IgD-negative memory B cell (primary cell): Measurements from ENCODE around the gene CTRB1. TPM values are rescaled to one million over a fixed set of nuclear protein-coding genes. Genes with fewer than 3 reads are reported as not detected.

Source experiments
- H3K27ac Mint-ChIP-seq, 3 donors: one replicate each; pipeline ENCODE4 v1.8.0; 2020 to 2022; ENCODE audit warnings: mild to moderate bottlenecking in 3 of 3, mixed read lengths in 3 of 3, moderate library complexity in 1 of 3
- H3K27me3 Mint-ChIP-seq: one replicate; pipeline ENCODE4 v1.8.0; 2021; ENCODE audit warnings: mixed read lengths
- H3K36me3 Mint-ChIP-seq: one replicate; pipeline ENCODE4 v1.8.0; 2020; ENCODE audit warnings: mild to moderate bottlenecking, mixed read lengths
- H3K4me1 Mint-ChIP-seq, 3 donors: one replicate each; pipeline ENCODE4 v1.8.0; 2020 to 2022; ENCODE audit warnings: mixed read lengths in 3 of 3, mild to moderate bottlenecking in 1 of 3
- H3K4me3 Mint-ChIP-seq, 4 donors: one replicate each; pipeline ENCODE4 v1.8.0; 2020 to 2022; ENCODE audit warnings: mild to moderate bottlenecking in 4 of 4, mixed read lengths in 4 of 4, moderate library complexity in 3 of 4
- H3K9me3 Mint-ChIP-seq, 3 donors: one replicate each; pipeline ENCODE4 v1.8.0; 2020 to 2021; ENCODE audit warnings: mixed read lengths in 3 of 3, mild to moderate bottlenecking in 1 of 3
- polyA plus RNA-seq: library from polyadenylated mRNA; unstranded; fragments of 300-500 nt; fragmentation: Illumina TruSeq; gene quantifications from one replicate; pipeline ENCODE4 v1.2.3, GENCODE V29; 2021

CTRB1 gene
- polyA plus RNA-seq, 1 donor from 2014 or later: not detected

DNA sequence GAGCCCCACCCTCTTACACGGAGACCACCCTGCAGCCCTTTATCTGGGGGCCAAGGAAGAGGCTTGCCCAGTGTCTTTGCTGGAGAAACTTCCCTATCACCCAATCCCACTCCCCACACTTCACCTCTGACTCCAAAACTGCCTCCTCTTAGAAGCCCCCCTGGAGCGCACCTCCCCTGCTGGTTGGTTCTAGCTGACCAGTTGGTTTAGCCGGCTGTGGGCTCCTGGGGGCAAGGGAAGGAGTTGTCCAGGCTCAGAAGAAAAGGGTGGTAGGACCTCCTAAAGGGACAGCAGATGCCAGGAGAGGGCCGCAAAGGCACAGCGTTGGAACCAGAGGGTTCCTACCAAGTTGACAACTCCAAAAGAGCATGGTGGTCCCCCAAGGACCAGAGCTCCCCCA lies 30.7 kb downstream of the CTRB1 start:
- no peaks in the 10 kb centered on the region for H3K36me3 Mint-ChIP-seq
- no peak overlapping the region for H3K27ac Mint-ChIP-seq
- H3K4me1 Mint-ChIP-seq: peaks cover 5 to 9% (median 8%) of the 10 kb centered on the region in 3 donors
- H3K27me3 Mint-ChIP-seq: peaks cover 44% of the 10 kb centered on the region
- peak overlapping the region in 1 of 4 donors; percentile 51 for H3K4me3 Mint-ChIP-seq
- H3K9me3 Mint-ChIP-seq: no peaks in the 10 kb centered on the region

DNA sequence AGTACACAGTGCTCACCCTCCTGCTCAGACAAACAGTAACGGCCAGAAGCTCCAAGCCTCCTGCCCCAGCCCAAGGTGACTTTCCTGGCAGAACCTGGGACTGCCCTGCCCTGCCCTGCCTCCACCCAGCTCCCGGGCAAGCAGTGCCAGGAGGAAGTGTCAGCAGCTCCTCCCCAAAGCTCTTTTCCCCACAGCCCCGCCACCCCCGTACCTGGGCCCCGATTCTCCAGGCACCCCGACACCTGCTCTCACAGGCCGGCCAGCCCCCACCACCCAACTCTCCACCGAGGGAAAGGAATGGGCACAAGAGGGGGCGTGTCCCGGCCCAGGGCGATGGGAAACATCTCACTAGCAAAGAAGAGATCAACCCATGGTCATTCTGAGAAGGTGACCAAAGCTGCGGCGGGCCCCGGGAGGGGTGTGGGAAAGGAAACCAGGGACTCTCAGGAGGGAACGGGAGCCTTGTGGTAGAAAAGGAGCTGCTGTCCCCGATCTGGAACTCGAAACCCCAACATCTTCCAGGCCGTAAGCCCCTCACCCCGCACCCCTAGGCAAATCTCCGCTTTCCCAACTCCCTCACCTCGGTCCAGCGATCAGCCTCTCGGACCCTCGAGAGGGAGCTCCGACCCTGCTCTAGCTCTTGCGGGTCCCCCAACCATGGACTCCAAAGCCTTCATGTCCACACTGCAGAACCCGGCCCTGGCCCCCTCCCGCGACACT lies 31.5 kb downstream of the CTRB1 start:
- Mint-ChIP-seq H3K27ac (peak overlapping the region in 1 of 3 donors; percentile 53), H3K4me1 (peaks cover 0 to 4% (median 4%) of the 10 kb centered on the region in 3 donors), H3K4me3 (peak overlapping the region in 3 of 4 donors; percentile 28 to 82 (median 63)), H3K9me3 (no peaks in the 10 kb centered on the region), H3K36me3 (no peaks in the 10 kb centered on the region), H3K27me3 (peaks cover 48% of the 10 kb centered on the region)

DNA sequence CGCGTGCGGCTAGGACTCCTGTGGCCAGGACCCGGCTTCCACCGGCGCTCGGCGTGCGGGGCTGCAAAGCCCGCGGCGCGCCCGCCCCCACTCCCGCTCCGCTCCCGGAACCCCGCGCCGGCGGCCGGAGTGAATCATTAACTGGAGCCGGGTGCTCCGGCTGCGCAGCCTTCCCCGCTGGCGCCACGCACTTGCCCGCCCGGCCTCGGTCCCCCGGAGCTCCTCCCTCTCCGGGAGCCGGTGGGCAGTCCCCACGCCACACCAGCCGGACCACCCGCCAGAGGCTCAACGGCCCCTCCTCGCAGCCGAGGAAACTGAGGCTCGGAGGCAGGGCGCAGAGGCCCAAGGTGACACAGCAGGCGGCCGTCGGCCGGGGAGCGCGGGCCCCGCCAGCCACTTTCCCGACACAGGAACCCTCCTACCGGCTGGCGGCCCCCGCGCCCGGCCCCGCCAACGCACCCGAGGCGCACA lies 32.1 kb downstream of the CTRB1 start:
- H3K4me1 Mint-ChIP-seq: peaks cover 0 to 4% (median 3%) of the 10 kb centered on the region in 3 donors
- H3K4me3 Mint-ChIP-seq: no peak overlapping the region
- no peaks in the 10 kb centered on the region for H3K9me3 Mint-ChIP-seq
- H3K36me3 Mint-ChIP-seq: no peaks in the 10 kb centered on the region
- H3K27me3 Mint-ChIP-seq: peaks cover 54% of the 10 kb centered on the region
- no peak overlapping the region for H3K27ac Mint-ChIP-seq

DNA sequence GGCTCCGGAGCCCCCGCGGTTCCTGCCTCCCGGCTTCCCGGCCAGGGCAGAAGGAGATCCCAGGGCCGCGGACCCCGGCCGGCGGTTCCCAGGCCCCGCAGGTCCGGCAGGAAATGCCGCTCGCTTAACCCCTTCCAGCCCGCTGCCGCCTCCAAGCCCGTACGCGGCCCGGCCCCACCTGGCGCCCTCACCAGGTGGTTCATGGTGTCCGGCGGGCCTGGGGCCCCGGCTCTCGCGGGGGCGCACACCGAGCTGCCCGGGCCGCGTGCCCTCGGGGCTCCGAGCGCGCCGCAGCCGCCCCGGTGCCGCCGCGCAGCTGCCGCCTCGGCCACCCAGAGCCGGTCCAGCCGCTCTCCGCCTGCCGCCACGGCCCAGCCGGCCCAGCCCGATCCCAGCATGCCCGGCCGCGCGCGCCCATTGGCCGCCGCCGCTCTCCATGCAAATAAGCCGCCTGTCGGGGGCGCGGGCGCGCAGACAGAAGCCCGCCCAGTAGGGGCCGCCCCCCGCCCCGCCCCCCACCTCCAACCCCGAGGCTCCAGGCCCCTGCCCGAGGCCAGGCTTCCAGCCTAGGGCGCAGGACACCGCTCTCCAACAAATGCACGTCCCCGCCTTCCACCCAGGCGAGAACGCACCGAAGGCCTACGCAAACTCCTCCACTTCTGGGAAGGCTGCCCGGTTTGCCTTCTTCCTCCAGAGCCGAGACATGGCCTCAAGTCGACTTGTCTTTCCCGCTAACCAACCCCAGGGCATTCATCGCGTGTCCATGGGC lies 32.7 kb downstream of the CTRB1 start, which contains the start of gene BCAR1:
Gene BCAR1 (minus strand): TSS at position 345 of the 769 bp plus-strand sequence. CDS start 142 bp downstream, at position 203.
- H3K27me3 Mint-ChIP-seq: peaks cover 53% of the 10 kb centered on the region
- peak within 1 kb of the TSS in 1 of 3 donors; percentile 53 for H3K27ac Mint-ChIP-seq
- no peaks in the 10 kb centered on the region for H3K36me3 Mint-ChIP-seq
- H3K4me1 Mint-ChIP-seq: peaks cover 0 to 4% (median 3%) of the 10 kb centered on the region in 3 donors
- peak within 1 kb of the TSS in 3 of 4 donors; percentile 58 to 88 (median 68) for H3K4me3 Mint-ChIP-seq
- no peaks in the 10 kb centered on the region for H3K9me3 Mint-ChIP-seq

DNA sequence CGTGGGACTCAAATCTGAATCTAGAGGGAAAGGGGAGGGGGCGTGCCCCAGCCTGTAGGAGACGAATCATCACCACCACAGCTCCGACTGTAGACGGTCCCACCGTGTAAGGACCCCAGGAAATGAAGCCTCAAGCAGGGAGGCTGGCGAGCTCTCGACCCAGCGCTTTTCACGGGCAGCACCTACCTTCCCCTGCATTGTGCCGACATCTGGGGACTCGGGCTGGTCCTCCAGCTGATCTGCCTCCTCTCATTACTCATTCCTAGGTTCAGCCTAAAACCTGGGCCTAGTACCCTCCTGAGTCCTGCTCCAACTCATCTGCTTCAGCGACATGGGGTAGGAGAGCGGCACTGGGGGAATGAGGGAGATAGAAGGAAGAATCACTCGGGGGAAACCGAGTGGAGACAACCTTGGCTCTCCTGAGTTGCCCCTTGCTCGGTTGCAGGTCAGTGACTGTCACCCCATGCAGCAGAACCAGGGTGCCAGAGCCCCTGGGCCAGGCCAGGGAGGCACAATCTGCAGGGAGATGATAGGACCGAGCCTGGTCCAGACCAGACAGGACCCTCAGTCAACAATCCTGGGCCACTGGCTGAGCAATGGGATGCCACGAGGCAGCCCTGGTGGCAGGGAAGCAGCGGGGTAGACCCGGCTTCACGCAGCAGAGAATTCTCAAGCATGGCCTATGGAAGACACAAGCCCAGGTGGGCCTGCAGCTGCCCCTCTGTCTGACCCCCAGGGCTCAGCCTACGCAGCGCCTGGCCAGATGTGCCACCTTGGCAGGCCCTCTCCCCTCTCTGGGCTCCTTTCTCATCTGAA lies 33.5 kb downstream of the CTRB1 start:
- H3K9me3 Mint-ChIP-seq: no peaks in the 10 kb centered on the region
- no peaks in the 10 kb centered on the region for H3K36me3 Mint-ChIP-seq
- H3K4me3 Mint-ChIP-seq: peak overlapping the region in 3 of 4 donors; percentile 58 to 88 (median 68)
- peaks cover 48% of the 10 kb centered on the region for H3K27me3 Mint-ChIP-seq
- no peak overlapping the region for H3K27ac Mint-ChIP-seq
- peaks cover 0 to 4% (median 3%) of the 10 kb centered on the region in 3 donors for H3K4me1 Mint-ChIP-seq

DNA sequence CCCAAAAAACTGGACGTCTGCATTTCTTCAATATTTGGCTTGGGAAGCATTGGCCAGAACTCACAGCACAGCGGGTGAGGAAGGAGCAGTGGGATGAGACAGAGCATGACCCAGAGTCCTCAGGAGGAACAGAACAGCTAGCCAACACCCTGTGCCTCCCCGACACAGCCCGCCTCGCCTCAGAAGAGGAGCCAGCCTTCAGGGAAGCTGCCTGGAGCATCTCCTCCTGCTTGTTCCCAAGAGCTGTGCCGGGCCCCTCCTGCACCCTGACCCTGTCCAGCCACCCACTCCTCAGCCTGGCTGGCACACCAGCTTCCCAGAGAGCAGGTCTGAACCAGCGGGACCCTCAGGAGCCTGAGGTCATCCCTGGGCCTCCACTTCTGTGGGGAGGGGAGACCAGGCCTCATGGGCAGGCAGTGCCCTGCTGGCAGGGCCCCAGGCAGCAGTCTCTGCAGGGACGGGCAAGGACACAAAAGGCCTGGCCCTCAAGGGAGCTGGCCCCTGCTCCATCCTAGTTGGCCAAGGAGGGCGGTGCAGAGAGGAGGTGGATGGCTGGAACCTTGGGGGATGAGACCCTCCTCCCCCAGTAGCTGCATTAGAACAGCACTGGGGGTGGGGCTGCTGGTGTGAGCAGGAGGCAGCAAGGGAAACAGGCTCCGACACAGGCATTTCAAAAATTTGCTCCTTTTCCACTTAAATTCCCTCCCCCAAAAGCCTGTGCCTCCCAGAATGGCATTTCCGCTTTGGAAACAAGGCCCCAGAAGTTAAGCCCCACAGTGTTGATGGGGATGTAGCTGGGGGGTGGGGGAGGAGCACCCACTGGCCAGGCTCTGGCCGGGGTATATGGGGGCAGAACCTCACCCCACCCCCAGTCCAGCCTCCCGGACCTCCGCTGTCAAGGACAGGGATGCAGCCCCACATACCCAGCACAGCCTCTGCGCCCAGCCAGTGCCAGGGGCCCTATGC lies 34.4 kb downstream of the CTRB1 start:
- peaks cover 49% of the 10 kb centered on the region for H3K27me3 Mint-ChIP-seq
- H3K4me1 Mint-ChIP-seq: peaks cover 0 to 4% (median 3%) of the 10 kb centered on the region in 3 donors
- H3K4me3 Mint-ChIP-seq: no peak overlapping the region
- no peaks in the 10 kb centered on the region for H3K36me3 Mint-ChIP-seq
- no peak overlapping the region for H3K27ac Mint-ChIP-seq
- no peaks in the 10 kb centered on the region for H3K9me3 Mint-ChIP-seq

DNA sequence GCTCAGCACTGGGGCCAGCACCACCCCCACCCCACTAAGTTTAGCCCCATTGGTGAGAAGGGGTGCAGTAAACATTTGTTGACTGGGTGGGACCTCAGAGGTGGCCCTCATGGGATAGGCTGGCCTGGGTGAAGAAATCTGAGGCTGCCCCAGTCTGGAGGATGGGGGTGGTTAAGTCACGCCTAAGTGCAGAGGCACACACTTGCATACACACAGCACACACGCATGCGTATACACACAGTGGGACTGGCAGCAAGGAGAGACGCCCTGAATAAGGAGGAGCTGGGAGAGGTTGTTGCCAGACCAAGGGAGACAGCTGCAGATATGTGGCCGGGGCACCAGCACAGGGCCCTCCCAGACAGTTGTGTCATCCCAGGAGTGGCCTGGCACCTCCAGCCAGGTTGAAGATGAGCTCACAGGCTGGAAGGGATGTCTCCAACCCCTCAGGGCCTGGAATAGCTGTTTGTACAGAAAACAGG lies 35.6 kb downstream of the CTRB1 start:
- H3K27me3 Mint-ChIP-seq: peaks cover 50% of the 10 kb centered on the region

DNA sequence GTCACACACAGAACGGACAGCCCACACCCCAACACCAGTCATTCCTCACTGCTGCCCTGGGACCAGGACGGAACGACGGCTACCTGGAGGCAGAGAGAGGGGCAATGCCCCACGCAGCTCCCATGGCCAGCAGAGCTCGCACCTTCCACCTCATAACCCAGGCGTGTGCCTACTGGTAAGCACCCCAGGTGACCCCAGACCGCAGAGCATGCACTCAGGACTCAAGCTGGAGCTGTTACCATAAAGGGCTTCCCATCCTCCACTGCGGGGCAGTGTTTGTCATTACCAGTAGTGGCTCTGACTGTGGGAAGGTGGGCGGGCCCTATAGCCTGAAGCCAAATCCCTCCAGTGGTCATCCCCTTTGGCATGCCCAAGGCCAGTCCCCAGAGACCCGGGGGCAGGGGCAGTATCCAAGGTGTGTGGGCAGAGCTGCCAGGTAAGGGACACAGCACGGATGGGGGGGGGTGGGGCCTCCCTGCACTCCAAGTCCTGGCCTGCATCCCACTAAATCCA lies 37.3 kb downstream of the CTRB1 start:
- Mint-ChIP-seq H3K4me3 (no peak overlapping the region), H3K27me3 (peaks cover 51% of the 10 kb centered on the region), H3K4me1 (peaks cover 0 to 4% (median 0%) of the 10 kb centered on the region in 3 donors), H3K9me3 (no peaks in the 10 kb centered on the region), H3K27ac (no peak overlapping the region), H3K36me3 (no peaks in the 10 kb centered on the region)

More for the DNA sequence above, 35.6 kb downstream of the CTRB1 start:
- no peak overlapping the region for H3K4me3 Mint-ChIP-seq
- H3K9me3 Mint-ChIP-seq: no peaks in the 10 kb centered on the region
- H3K27ac Mint-ChIP-seq: no peak overlapping the region
- peaks cover 0 to 4% (median 3%) of the 10 kb centered on the region in 3 donors for H3K4me1 Mint-ChIP-seq
- no peaks in the 10 kb centered on the region for H3K36me3 Mint-ChIP-seq

DNA sequence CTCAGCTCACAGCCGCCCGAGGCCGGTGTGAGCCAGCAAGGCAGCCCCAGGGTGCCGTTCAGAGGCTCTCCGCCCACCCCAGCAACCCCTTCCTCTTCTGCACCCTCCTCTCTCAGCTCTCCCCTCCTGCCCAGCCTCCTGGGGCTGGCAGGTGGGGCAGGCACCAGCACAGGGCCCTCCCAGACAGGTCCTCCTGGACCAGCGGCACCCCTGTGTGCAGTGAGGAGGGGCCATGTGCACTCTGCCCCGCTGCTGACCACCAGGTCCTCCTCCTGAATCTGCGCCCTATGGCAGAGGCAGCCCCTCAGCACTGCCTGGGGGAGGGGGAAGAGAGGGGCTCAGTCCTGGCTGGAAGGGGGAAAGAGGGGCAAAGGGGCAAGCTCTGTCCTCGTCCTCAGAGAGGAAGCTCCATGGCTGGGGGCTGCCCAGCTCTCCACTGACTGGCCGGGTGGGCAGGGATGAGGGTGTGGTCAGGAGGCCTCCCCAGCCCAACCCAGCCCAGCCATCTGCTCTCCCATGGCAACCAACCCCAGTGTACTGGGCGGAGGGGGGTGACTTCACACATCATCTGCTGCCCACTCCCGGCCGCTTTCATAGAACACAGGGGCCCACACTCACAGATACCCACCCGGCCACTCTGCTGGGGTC lies 38.0 kb downstream of the CTRB1 start:
- Mint-ChIP-seq H3K36me3 (no peaks in the 10 kb centered on the region), H3K27me3 (peaks cover 50% of the 10 kb centered on the region), H3K27ac (no peak overlapping the region), H3K4me1 (peaks cover 0 to 3% (median 0%) of the 10 kb centered on the region in 3 donors), H3K9me3 (no peaks in the 10 kb centered on the region), H3K4me3 (no peak overlapping the region)

DNA sequence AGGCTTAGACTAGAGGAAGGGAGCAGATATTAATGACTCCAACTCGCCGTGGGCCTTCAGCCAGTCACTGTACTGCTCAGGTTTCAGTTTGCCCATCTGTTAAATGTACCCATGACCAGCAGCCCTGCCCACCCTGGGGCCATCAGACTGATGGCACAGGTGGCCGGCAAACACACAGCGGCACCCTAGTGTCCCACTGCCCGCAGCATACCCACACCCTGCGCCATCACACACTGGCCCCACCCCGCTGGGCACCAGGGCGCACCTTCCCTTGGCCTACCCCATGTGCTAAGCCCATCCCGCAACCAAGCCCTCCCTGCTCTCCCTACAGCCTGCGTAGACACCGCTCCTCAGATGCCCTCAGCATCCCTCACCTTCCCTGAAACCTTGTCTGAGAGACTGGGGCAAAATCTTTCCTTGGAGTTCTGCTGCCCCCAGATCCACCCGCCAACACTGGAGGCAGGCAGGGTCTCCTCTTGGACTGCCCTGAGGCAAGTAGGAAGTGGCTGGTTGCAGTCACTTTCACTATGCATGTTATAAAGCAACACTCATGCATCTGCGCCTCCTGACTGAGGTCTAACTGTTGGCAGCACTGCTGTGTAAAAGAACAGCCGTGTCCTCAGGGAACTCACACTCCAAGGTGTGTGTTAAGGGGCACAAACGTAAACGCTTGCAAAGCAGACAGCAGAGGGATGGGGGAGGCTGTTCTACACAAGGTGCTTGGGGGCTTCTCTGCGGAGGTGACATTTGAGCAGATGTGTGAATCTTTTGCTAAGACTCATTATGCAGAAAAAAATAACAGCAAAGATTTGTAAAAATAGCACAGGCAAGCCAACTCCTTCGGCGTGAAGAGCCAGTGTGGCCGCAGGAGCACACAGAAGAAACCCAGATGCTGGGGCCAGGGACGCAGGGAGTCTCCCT lies 39.4 kb downstream of the CTRB1 start:
- Mint-ChIP-seq H3K36me3 (no peaks in the 10 kb centered on the region), H3K27me3 (peaks cover 53% of the 10 kb centered on the region), H3K4me1 (no peaks in the 10 kb centered on the region), H3K9me3 (no peaks in the 10 kb centered on the region), H3K27ac (peak overlapping the region in 1 of 3 donors; percentile 48), H3K4me3 (no peak overlapping the region)

DNA sequence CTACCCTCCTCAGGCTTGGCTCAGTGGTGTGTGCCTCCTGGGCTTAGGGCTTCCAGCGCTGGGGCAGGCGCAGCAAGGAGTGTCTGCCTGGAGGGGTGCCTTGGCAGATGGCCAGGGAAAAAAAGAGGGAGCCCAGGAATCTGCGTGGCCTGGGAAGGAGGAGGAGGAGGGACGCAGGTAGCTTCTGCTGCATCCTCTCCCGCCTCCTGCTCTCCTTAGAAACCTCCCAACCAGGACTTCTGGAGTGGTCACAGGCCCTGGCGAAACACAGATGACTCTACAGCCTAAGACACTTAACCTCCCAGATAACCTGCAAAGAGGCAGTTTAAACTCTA lies 40.0 kb downstream of the CTRB1 start:
- no peaks in the 10 kb centered on the region for H3K4me1 Mint-ChIP-seq
- H3K9me3 Mint-ChIP-seq: no peaks in the 10 kb centered on the region
- H3K36me3 Mint-ChIP-seq: no peaks in the 10 kb centered on the region
- H3K4me3 Mint-ChIP-seq: no peak overlapping the region
- no peak overlapping the region for H3K27ac Mint-ChIP-seq
- peaks cover 54% of the 10 kb centered on the region for H3K27me3 Mint-ChIP-seq

DNA sequence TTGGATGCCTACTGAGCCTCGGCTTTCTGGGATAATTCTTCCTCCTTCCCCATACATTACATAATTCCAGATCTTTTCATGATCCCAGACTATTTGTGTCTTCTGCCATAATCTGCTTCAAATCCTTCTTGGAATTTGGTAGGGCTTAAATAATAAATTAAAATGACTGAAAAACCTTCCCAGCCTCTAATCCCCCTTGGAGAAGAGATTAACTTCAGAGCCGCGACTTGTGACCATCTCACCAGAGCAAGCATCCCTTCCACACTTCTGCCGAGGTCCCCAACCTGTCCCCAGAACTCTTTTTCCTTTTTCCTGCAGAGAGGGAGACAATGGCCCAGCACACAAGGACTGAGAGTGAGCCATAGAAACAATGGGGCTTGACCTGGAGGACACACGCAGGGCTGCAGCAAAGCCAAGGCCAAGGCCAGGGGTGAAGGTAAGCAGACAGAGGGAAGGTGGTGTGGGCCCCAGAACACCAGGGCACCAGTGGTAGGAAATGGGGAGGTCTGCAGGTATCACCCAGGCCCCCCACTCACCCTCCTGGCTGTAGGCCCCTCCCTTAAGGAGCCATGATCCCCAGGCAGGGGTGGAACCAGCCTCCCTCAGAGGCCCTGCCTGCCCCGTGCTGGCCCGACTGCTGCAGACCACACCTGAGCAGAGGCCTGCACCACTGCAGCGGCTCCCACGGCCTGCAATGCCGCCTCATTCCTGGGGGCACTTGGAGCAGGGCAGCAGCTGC lies 42.2 kb downstream of the CTRB1 start:
- Mint-ChIP-seq H3K36me3 (no peaks in the 10 kb centered on the region), H3K27ac (no peak overlapping the region), H3K27me3 (peaks cover 50% of the 10 kb centered on the region), H3K4me1 (peaks cover 0 to 6% (median 0%) of the 10 kb centered on the region in 3 donors), H3K9me3 (no peaks in the 10 kb centered on the region), H3K4me3 (peak overlapping the region in 1 of 4 donors; percentile 54)
